ENCODE data around the gene ATP8B3.

GRCh38 chr19:1748873-1749341, 63.2 kb downstream of the ATP8B3 start:
- no peak for TF ChIP-seq PBX3 (CRISPR knock-in tag; IDR thresholded peaks at IDR 0.05)
- TF ChIP-seq REPIN1 (tag by site-specific recombination; IDR thresholded peaks at IDR 0.05; ENCODE audit: low read depth), result no peak
- TF ChIP-seq PATZ1 (tag by site-specific recombination; IDR thresholded peaks at IDR 0.05), result peak; percentile 27; the same call in 1 of the 2 replicates
- TF ChIP-seq, protein P1, sequence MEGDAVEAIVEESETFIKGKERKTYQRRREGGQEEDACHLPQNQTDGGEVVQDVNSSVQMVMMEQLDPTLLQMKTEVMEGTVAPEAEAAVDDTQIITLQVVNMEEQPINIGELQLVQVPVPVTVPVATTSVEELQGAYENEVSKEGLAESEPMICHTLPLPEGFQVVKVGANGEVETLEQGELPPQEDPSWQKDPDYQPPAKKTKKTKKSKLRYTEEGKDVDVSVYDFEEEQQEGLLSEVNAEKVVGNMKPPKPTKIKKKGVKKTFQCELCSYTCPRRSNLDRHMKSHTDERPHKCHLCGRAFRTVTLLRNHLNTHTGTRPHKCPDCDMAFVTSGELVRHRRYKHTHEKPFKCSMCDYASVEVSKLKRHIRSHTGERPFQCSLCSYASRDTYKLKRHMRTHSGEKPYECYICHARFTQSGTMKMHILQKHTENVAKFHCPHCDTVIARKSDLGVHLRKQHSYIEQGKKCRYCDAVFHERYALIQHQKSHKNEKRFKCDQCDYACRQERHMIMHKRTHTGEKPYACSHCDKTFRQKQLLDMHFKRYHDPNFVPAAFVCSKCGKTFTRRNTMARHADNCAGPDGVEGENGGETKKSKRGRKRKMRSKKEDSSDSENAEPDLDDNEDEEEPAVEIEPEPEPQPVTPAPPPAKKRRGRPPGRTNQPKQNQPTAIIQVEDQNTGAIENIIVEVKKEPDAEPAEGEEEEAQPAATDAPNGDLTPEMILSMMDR (tag by site-specific recombination; IDR thresholded peaks at IDR 0.05), result no peak
- TF ChIP-seq ZNF423 (tag by site-specific recombination; IDR thresholded peaks at IDR 0.05), result no peak
- no peak for TF ChIP-seq ZSCAN18 (tag by site-specific recombination; IDR thresholded peaks at IDR 0.05)
- TF ChIP-seq ZFHX2 (tag by site-specific recombination; conservative IDR thresholded peaks at IDR 0.05), result no peak
- no peak for TF ChIP-seq TCF7L2 (IDR thresholded peaks at IDR 0.05; ENCODE audit: borderline replicate concordance, low read depth, low read length)
- no peak for TF ChIP-seq ZNF148 (tag by site-specific recombination; IDR thresholded peaks at IDR 0.05; ENCODE audit: borderline replicate concordance)
- no peak for TF ChIP-seq KLF9 (tag by site-specific recombination; IDR thresholded peaks at IDR 0.05; ENCODE audit: low read depth)
- TF ChIP-seq, protein P2, sequence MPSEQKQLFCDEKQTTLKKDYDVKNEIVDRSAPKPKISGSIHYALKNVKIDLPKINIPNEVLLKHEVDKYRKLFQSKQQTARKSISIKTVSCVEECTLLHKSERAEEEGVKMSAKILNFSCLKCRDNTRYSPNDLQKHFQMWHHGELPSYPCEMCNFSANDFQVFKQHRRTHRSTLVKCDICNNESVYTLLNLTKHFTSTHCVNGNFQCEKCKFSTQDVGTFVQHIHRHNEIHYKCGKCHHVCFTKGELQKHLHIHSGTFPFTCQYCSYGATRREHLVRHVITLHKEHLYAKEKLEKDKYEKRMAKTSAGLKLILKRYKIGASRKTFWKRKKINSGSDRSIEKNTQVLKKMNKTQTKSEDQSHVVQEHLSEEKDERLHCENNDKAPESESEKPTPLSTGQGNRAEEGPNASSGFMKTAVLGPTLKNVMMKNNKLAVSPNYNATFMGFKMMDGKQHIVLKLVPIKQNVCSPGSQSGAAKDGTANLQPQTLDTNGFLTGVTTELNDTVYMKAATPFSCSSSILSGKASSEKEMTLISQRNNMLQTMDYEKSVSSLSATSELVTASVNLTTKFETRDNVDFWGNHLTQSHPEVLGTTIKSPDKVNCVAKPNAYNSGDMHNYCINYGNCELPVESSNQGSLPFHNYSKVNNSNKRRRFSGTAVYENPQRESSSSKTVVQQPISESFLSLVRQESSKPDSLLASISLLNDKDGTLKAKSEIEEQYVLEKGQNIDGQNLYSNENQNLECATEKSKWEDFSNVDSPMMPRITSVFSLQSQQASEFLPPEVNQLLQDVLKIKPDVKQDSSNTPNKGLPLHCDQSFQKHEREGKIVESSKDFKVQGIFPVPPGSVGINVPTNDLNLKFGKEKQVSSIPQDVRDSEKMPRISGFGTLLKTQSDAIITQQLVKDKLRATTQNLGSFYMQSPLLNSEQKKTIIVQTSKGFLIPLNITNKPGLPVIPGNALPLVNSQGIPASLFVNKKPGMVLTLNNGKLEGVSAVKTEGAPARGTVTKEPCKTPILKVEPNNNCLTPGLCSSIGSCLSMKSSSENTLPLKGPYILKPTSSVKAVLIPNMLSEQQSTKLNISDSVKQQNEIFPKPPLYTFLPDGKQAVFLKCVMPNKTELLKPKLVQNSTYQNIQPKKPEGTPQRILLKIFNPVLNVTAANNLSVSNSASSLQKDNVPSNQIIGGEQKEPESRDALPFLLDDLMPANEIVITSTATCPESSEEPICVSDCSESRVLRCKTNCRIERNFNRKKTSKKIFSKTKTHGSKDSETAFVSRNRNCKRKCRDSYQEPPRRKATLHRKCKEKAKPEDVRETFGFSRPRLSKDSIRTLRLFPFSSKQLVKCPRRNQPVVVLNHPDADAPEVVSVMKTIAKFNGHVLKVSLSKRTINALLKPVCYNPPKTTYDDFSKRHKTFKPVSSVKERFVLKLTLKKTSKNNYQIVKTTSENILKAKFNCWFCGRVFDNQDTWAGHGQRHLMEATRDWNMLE (tag by site-specific recombination; conservative IDR thresholded peaks at IDR 0.05; ENCODE audit: low read depth), result no peak

Data from HEK293 (cell line).